HG03025 (cell line): Measurements from ENCODE around the gene RBMS1.
"Not testable (repeated sequence)": the region's sequence is repeated elsewhere in the genome, so short reads cannot be mapped to it uniquely, and the experiment has no call there.

Experiments
- ATAC-seq: cut with Tn5 transposase; IDR thresholded peaks from one replicate; pipeline ENCODE4 v1.9.1; 2021; ENCODE audit warnings: mild to moderate bottlenecking, moderate library complexity; ENCODE audit not compliant: unreplicated experiment, low FRiP score

The RBMS1 gene

DNA sequence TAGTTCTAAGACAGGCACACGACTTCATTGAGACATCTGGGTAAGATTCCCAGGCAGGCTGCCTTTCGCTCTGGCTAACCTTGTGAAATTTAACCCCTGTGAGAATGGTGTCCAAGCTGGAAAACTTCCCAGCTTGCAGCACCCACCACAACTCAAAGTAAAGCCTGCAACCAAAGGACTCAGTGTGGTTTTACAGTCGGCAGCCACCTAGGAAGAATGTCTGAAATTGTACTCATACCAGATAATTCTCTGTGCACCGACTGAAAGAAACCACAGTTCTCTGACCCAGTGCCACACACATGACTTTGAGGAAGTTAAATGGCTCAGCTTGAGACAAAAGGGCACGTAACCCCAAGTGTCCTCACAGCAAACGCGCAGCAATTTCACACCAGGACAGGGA is 125.7 kb downstream of the RBMS1 start:
- ATAC-seq: no peak

DNA sequence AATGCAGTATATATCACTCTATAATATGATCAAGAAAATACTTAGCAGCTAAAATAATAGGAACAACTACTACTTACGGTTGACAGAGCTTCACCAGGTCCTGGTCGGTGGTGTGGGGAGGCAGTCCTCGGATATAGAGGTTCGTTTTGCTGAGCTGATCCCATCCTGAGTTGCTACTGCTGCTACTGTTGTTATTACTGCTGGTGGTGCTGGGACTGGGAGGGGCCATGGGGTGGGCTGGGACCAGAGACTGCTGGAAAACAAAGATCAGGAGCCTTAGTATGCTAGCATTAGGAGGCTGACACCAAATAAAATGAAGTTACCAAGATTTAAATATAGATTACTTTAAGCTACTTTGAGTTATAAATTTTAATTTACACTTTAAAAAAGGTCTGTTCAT is 126.5 kb downstream of the RBMS1 start:
- ATAC-seq: not testable (repeated sequence)

- no peak for ATAC-seq
These were observed 127.1 kb downstream of the RBMS1 start for GRCh38 chr2:160366474-160366873.

- ATAC-seq: no peak
These were observed 127.8 kb downstream of the RBMS1 start for GRCh38 chr2:160365716-160366367.

GRCh38 chr2:160364364-160364763 is 129.2 kb downstream of the RBMS1 start:
- no peak for ATAC-seq

- no peak for ATAC-seq
These were observed 129.6 kb downstream of the RBMS1 start for GRCh38 chr2:160363961-160364360.

- ATAC-seq: no peak
These were observed 130.6 kb downstream of the RBMS1 start for GRCh38 chr2:160363055-160363454.

DNA sequence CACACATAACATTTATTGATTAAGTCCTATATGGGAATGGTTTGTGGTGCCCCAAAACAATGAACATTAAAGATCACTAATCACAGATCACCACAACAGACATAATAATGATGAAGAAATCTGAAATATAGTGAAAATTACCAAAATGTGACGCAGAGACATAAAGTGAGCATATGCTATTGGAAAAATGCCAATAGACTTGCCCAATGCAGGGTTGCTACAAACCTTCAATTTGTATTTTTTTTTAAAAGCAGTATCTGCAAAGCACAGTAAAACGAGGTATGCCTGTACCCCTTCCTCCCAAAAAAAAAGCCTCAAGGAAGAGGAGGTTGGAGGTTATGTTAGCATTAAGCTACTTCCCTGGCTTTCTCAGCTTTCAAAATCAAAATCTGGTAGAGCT is 131.1 kb downstream of the RBMS1 start:
- ATAC-seq: no peak

- ATAC-seq: no peak
These were observed 131.6 kb downstream of the RBMS1 start for GRCh38 chr2:160362018-160362417.

DNA sequence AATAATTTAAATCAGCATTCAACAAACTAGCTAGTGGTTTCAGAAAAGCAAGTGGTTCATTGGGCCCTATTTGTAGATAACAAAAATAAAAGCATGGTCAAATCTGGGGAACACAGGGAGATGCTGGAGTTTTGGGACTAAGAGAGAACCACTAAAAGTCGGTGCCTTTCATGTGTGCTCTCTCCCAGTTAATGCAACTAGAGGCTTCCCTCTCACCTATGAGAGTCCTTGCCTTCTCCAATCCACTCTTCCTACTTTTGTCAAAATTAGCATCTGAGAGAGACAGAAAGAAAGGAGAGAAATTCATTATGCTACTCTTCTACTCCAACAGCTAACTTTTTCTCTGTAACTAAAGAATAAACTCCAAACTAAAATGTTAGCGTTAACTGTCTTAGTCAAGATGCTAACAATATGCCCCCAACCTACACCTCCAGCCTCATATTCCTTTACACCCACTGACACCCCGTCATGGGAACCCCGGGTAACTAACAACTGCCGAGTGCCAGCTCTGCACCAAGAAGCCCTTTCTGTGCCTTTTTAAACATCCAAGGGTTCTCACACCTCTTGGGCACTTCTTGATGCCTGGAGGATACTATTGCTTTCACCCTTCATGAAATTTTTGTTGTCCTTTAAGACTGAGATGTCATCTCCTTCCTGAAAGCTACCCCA is 133.4 kb downstream of the RBMS1 start:
- ATAC-seq: no peak

DNA sequence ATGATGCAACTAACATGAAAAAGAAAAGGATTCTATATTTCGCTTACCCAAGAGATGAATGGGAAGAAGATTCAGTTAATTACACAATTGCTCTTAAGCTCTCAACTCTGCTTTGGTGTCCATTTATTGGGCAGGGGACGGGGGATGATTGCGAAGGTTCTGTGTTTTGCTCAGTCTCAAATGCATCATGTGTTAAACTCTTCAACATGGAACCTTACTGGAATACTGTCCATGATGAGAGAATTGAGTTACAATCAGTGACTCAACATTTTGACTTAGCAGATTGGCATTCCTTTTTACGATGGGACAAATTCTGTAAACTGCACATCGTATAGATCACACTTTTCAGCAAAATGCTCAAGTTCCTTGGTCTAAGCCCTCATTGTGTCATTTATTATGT is 135.6 kb downstream of the RBMS1 start:
- no peak for ATAC-seq

DNA sequence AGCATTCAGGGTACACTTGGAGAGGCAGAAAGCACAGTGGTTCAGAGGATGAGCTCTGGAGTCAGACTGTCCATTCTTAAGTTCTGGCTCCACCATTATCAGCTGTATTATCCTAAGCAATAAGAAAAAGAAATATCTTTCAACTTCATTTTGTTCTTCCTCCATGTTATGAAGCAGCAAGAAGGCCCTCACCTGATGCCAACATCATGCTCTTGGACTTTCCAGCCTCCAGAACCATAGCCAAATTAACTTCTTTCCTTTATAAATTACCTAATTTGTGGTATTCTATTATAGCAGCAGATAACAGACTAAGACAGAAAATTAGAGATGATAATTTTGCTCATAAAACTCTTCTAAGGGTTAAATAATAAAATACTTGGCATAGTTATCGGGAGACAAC is 137.1 kb downstream of the RBMS1 start:
- no peak for ATAC-seq

DNA sequence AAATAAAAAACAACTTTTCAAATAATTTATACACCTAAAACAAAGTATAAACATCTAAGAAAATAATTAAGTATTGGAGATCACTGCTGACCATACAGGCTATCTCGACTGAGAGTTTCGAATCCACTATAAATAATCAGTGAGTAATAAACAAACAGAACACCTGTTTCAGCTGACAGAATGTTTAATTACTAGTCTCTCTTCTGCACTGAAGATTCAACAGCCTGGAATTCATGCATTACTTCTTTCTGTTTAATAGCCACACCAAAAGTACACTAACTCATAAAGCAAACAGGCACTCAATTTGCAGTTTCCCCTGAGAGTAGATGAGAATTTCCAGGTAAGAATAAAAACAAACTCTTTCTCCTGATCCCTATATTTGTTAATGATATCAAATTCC is 138.5 kb downstream of the RBMS1 start:
- no peak for ATAC-seq

- no peak for ATAC-seq
These were observed 138.9 kb downstream of the RBMS1 start for GRCh38 chr2:160354677-160355076.

DNA sequence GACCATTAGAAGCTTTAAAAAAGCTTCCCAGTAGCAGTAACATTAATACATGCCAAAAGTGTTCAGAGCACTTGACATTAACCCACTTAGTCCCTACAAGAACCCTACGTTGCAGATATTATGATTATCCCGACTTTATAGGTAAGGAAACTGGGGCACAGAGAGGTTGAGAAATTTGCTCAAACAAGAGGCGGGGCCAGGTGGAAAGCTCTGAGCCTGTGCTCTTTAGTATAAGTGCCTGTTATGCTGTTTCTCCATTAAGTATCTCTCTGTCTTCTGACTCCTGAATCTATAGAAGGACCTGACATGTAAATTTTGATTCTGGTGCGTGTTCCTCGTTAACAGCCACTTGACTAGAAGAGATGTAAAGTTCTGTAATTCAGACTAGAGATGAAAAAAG is 139.8 kb downstream of the RBMS1 start:
- no peak for ATAC-seq

DNA sequence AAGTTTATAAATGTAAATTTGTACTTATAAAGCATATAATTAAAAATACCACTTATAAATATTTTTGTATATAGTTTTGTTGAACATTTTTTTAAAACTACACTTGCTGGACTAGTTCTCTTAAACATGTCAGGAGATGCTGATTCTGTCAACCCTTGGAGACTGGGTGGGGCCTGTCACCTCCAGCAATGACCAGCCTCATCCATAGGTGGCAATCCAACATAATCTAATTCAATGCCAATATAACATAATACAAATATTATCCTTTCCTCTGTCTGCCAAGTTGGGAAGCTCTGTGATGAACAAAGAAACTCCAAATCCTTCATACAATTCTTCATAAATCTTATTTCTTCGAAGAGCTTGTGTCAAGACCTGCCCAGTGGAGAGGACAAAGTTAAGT is 140.4 kb downstream of the RBMS1 start:
- no peak for ATAC-seq

DNA sequence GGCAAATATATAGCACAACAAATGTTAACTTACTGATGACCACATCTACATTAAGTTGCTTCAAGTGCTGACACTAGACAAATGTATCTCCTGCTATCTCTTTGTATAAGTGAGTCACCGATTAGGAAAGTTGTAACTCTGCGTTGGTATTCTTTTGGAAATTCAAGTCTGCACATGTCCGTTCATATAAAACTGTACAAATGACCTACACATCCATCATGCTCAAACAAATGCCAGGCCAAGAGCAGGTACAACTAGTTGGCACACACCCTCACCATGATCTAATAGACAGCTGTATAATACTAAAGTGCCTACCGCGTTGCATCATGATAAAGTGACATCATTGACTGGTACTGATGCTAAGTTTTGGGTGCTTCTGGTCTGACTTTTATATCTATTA is 141.1 kb downstream of the RBMS1 start:
- no peak for ATAC-seq

DNA sequence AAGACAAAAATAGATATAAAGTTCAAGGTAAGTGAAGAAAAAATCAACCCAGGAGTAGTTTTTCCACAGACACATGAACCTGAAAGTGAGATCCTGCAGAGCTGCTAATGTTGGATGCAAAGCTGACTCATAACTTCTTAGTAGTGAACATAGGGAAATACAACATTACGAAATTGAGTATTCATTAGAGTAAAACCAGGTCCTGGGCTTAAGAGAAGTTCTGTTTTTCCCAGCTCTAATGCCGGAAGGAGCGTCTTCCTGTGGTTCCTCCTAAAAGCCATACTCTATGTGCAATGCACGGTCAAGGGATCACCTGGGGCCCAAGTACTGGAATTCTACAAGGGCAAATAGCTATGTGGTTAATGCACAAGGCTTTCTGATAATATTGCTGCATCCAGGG is 141.7 kb downstream of the RBMS1 start:
- no peak for ATAC-seq

DNA sequence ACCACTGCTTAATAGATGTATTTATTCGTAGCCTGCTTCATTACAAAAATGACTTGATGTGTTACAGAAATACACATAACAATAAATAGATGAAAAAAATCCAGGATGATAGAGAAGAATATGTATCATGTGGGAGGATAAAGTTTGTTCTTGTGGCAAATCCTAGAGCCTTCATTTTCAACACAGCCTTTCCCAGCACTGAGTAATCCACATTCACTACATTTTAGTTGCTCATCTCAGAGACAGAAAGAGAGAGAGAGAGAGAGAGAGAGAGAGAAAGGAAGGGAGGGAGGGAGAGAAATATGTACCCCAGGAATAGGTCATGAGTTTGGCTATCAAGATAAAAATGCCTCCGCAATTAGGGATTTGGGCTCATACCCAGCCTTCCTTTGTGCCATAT is 144.3 kb downstream of the RBMS1 start:
- no peak for ATAC-seq

GRCh38 chr2:160347269-160347863 is 146.2 kb downstream of the RBMS1 start:
- ATAC-seq: no peak

DNA sequence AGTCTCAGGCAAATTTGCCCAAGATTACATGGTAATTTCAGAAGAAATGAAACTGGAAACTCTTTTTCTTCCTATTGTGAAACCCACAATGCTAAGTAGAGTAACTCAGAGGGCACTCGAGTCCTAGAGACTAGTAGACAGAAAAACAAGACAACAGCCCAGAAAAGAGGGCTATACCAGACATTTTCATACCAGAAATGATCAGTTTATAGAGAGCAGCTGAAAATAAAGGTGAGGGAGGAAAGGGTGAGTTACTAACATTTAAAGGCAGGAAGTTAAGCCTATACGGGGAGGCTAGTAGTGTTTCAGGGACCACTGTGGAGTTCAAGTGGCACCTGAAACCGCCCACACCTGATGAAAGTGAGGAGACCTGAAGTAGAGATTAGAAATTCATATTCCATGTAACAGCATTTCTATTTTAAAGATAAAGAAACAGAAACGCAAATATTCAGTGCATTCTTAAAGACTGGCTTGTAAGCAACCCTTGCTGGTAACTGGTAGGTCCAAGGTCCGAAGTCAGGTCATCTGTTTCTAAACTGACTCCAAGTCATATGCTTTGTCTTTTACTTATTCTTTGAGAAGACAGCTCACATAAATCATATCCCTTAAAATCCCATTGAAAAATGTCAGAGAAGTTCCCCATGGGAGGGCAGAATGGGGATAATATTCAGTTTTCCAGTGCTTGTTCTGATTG is 148.4 kb downstream of the RBMS1 start:
- no peak for ATAC-seq

DNA sequence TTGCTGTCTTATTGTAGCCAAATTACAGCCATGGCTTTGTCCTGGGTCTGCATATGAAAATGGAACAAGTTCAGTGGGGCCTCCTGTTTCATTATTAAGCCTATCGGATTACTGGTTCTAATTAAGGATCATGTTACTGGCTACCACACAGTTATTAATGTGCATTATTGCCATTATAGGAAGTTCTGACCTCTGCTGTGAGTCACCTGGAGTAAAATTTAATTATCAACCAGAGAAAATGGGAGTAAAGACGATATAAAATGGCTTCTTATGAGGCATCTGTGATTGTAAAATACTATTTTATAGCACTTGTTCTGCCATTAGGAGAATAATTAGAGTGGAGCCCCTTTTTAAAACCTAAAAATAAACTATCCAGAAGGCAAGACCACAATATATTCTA is 150.2 kb downstream of the RBMS1 start:
- ATAC-seq: no peak
